Measurements from ENCODE around the gene EZR.

EZR gene

DNA sequence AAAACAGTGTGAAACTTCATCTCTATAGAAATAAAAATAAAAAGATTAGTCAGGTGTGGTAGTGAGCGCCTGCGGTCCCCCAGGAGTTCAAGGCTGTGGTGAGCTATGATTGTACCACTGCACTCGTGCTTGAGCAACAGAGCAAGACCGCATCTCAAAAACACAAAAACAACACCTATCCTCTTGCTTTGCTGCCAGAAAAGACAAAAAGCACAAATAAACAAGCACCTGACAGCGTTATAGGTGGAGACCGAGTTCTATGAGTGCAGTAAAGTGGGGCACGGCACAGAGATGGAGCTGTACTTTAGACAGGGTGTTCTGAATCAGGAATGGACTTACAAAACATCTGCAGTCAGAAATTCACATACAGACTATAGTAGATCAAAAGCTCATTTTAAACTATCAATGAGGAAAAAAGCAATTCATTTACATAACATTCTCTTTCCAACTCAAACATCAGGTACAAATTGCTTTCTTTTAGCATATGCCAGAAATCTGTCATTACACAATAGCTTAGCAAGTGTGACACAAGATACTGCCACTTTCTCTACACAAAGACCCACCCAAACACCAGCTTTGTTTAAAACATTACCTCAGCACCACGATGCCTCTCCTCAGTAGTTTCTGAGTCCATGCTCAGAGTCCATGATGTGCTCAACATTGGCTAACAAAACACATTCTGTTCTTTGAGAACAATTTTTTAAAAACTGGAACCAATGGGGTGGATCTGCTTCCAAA, 10.1 kb downstream of the EZR start:
- DNase-seq (ENCODE audit: low read depth, low spot score) = no peak
- TF ChIP-seq POLR2AphosphoS5 (IDR thresholded peaks at IDR 0.05; ENCODE audit: borderline replicate concordance, low read depth, low read length) = no peak
- TF ChIP-seq FOXP2 (optimal IDR thresholded peaks at IDR 0.05; ENCODE audit: control extremely low read depth, extremely low read length, insufficient read depth) = no peak
- TF ChIP-seq EZH2 (IDR thresholded peaks at IDR 0.05) = no peak
- Histone ChIP-seq H3K9ac (ENCODE audit: insufficient read length) (no peak overlapping the region), H3K36me3 (ENCODE audit: insufficient read depth, low read length) (peaks cover 32% of the 10 kb centered on the region; the same call in 1 of the 2 replicates), H3K27ac (no peak overlapping the region), H3K4me3 (no peak overlapping the region), H3K9me3 (ENCODE audit: low read depth, low read length) (no peaks in the 10 kb centered on the region)

DNA sequence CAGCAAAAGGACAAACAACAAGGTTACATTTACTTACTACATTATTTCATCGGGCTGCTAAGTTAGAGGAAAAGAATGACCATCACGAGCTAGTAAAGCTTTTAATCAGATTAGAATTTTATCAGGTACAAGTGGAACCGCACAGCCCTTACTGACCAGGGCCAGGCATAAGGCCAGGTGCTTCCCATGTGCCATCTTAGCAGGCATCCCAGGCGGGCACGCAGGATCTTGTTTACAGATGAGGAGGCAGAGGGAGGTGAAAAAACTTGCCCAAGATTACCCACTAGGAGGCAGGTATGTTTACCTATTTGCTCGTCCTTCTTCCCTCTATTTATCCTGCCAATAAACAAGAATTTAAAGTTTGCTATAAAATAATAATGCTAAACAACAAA, 10.7 kb downstream of the EZR start:
- Histone ChIP-seq H3K4me3 (no peak overlapping the region), H3K27ac (no peak overlapping the region), H3K36me3 (ENCODE audit: insufficient read depth, low read length) (peaks cover 26% of the 10 kb centered on the region; the same call in 1 of the 2 replicates), H3K9ac (ENCODE audit: insufficient read length) (no peak overlapping the region), H3K9me3 (ENCODE audit: low read depth, low read length) (no peaks in the 10 kb centered on the region)
- TF ChIP-seq EZH2 (IDR thresholded peaks at IDR 0.05) = no peak
- TF ChIP-seq POLR2AphosphoS5 (IDR thresholded peaks at IDR 0.05; ENCODE audit: borderline replicate concordance, low read depth, low read length) = no peak
- no peak for TF ChIP-seq FOXP2 (optimal IDR thresholded peaks at IDR 0.05; ENCODE audit: control extremely low read depth, extremely low read length, insufficient read depth)
- no peak for DNase-seq (ENCODE audit: low read depth, low spot score)

DNA sequence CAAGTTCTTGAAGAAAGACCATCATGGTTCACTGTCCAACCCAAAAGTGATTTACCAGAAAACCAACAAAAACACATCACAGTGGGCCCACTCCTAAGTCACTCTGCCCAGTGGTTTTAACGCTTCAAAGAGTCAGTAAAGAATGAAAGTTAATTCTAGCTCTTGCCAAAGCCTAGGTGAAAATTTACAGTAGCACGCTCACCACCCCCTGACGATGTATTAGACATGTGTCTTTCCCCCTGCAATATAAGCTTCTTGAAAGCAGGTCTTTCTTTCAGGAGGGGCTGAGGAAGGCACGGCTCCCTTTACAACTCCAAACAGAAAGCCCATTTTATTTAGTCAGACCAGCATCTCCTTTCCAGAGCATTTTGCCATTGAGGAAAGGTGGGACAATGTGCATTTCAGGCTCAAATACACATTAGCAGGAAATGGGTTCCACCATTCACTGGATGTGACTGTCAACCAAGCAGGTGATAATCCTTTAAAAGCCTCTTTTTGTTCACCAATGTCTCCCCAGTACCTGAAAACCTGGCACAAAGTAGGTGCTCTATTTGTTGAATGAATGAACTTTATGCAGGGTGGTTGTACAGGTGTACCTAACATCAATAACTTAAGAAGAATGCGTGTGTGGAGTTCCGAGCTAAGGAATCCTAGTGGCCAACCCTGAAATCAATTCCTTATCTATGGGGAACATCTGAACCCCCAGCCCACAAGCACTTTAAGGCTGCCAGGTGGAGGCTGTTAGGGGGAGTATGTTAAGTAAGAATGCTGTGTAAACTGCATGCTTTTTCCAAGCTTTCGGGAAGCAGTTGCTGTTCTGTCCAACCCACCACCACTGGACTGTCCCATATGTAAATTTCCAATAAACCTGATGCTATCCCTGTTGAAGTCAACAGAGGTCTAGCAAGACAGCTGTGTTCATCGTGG, 11.4 kb downstream of the EZR start:
- Histone ChIP-seq H3K9me3 (ENCODE audit: low read depth, low read length) (no peaks in the 10 kb centered on the region), H3K4me3 (no peak overlapping the region), H3K9ac (ENCODE audit: insufficient read length) (no peak overlapping the region), H3K36me3 (ENCODE audit: insufficient read depth, low read length) (peaks cover 20% of the 10 kb centered on the region; the same call in 1 of the 2 replicates), H3K27ac (no peak overlapping the region)
- DNase-seq (ENCODE audit: low read depth, low spot score) = no peak
- TF ChIP-seq FOXP2 (optimal IDR thresholded peaks at IDR 0.05; ENCODE audit: control extremely low read depth, extremely low read length, insufficient read depth) (no peak), POLR2AphosphoS5 (IDR thresholded peaks at IDR 0.05; ENCODE audit: borderline replicate concordance, low read depth, low read length) (no peak)

DNA sequence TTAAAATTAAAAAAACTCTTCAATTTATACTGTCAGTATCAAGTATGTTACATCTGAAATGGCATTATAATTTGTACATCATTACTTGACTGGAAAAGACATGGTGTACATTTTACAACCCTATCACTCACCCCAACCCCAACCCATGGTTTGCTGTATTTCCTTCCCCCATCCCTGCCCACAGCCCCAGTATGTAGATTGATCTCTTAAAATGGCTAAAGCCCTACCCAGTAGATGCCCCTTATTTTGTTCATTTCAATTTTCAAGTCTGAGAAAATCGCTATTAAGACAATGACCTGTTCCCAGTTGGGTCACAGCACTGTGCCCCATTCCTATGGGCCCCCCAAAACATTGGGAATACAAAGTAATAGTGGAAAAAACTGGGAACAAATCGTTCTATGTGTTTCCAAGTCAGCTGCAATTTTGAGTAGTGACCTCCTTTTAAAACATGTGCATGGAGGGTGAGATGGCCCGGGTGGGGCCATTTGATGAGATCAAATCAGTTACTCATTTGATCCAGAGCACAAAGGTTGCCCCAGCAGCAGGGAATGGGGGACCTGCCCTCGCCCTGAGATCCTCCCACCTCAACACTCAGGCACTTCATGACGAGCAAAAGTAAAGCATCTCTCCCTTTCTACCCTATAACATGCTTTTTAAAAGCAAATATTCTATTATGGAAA, 13.3 kb downstream of the EZR start:
- Histone ChIP-seq H3K4me3 (no peak overlapping the region), H3K9ac (ENCODE audit: insufficient read length) (no peak overlapping the region), H3K36me3 (ENCODE audit: insufficient read depth, low read length) (peaks cover 22% of the 10 kb centered on the region; the same call in 1 of the 2 replicates), H3K9me3 (ENCODE audit: low read depth, low read length) (no peaks in the 10 kb centered on the region), H3K27ac (no peak overlapping the region)
- TF ChIP-seq EZH2 (IDR thresholded peaks at IDR 0.05) = no peak
- no peak for TF ChIP-seq FOXP2 (optimal IDR thresholded peaks at IDR 0.05; ENCODE audit: control extremely low read depth, extremely low read length, insufficient read depth)
- TF ChIP-seq POLR2AphosphoS5 (IDR thresholded peaks at IDR 0.05; ENCODE audit: borderline replicate concordance, low read depth, low read length) = no peak
- no peak for DNase-seq (ENCODE audit: low read depth, low spot score)

DNA sequence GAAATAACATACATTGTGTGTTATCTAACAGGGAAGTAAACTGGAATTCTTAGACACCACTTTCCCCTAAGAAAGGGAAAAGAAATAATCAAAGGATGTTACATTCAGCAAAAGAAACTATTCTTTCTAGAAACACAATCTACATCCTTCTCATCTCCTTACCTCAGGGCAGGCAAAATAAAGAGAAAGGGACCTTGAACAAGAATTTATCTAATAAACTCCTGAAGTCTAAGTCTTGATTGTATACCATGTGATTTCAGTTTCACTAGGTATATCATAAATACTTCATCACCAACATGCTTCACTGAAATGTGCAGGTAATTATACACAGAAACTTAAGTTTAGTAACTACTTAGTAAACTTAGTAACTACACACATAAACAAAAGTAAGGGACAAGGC, 15.0 kb downstream of the EZR start:
- Histone ChIP-seq H3K4me3 (no peak overlapping the region), H3K36me3 (ENCODE audit: insufficient read depth, low read length) (peaks cover 13% of the 10 kb centered on the region; the same call in 1 of the 2 replicates), H3K27ac (no peak overlapping the region), H3K9me3 (ENCODE audit: low read depth, low read length) (no peaks in the 10 kb centered on the region), H3K9ac (ENCODE audit: insufficient read length) (no peak overlapping the region)
- TF ChIP-seq POLR2AphosphoS5 (IDR thresholded peaks at IDR 0.05; ENCODE audit: borderline replicate concordance, low read depth, low read length) (no peak), FOXP2 (optimal IDR thresholded peaks at IDR 0.05; ENCODE audit: control extremely low read depth, extremely low read length, insufficient read depth) (no peak), EZH2 (IDR thresholded peaks at IDR 0.05) (no peak)
- DNase-seq (ENCODE audit: low read depth, low spot score) = no peak

DNA sequence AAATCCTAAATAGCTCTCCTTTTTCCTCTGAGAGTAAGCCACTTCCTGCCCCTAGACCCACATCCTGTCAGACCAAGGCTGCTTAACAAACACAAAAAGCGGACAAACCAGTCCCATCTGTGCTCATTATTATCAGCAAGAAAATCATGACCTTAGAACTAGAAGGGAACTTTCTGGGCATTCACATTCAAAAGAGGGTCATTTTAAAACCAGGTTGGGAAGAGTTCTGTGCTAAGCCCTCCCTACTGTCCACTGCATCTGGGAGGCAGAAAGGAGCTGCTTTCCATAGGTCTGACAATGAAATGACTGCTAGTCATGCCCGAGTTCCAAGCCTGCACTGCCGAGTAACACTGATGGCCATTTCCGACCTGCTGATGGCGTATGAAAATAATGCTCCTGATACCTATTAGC, 15.4 kb downstream of the EZR start:
- no peak for DNase-seq (ENCODE audit: low read depth, low spot score)
- Histone ChIP-seq H3K9me3 (ENCODE audit: low read depth, low read length) (no peaks in the 10 kb centered on the region), H3K27ac (no peak overlapping the region), H3K4me3 (0 out of 2 replicates have a peak overlapping the region, but pooled peaks have one; percentile 6), H3K36me3 (ENCODE audit: insufficient read depth, low read length) (peaks cover 10% of the 10 kb centered on the region; the same call in 1 of the 2 replicates), H3K9ac (ENCODE audit: insufficient read length) (no peak overlapping the region)
- TF ChIP-seq POLR2AphosphoS5 (IDR thresholded peaks at IDR 0.05; ENCODE audit: borderline replicate concordance, low read depth, low read length) (no peak), EZH2 (IDR thresholded peaks at IDR 0.05) (no peak), FOXP2 (optimal IDR thresholded peaks at IDR 0.05; ENCODE audit: control extremely low read depth, extremely low read length, insufficient read depth) (no peak)

DNA sequence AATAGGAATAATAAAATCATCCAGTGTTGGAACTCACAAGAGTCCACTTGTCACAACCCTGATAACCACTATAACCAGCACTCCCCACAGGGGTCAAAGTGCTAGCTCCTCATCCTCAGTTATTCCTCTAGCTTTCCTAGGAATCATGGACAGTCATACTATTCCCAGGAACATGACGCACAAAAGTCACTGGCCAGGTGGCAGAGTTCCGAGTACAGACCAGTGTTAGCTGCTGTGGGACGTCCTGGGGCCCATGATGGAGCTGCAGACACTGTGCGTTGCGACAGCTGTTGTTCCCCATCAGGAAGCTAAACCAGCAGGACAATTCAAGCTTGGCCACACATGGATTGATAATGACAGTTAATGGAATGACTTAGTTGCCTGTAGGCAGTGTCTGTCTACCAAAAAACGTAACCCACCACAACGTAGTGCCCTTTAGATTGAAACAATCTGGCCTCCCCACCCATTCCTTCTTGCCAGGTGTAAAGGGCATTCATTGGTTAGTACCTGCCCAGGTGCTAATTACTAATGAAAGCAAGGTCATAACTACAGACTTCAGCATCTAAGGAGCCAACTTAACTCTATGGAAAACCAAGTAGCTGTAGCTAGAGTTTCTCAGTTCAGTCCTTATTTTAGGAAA, 17.4 kb downstream of the EZR start:
- H3K9me3 ChIP-seq (ENCODE audit: low read depth, low read length) = no peaks in the 10 kb centered on the region
- DNase-seq (ENCODE audit: low read depth, low spot score) = no peak
- H3K36me3 ChIP-seq (ENCODE audit: insufficient read depth, low read length) = 0 out of 2 replicates have a peak, but pooled peaks cover 5% of the 10 kb centered on the region
- no peak overlapping the region for H3K27ac ChIP-seq
- TF ChIP-seq FOXP2 (optimal IDR thresholded peaks at IDR 0.05; ENCODE audit: control extremely low read depth, extremely low read length, insufficient read depth) (no peak), POLR2AphosphoS5 (IDR thresholded peaks at IDR 0.05; ENCODE audit: borderline replicate concordance, low read depth, low read length) (no peak), EZH2 (IDR thresholded peaks at IDR 0.05) (no peak)
- H3K4me3 ChIP-seq = no peak overlapping the region
- no peak overlapping the region for H3K9ac ChIP-seq (ENCODE audit: insufficient read length)

Data from SK-N-MC (cell line).